ENCODE results near the gene DFFA.

GRCh38 chr1:10506677-10507047 is 34.3 kb upstream of the DFFA start:
- TF ChIP-seq CTCF (IDR thresholded peaks at IDR 0.05): no peak
- TF ChIP-seq POLR2A (IDR thresholded peaks at IDR 0.05): no peak
